Astrocyte (in vitro differentiated cells and primary cell): Measurements from ENCODE around the gene MOB3B.

ENCODE experiments used
- EZH2 ChIP-seq: IDR thresholded peaks from 2 replicates; pipeline ENCODE4 v1.6.1; 2012; ENCODE audit warnings: mild to moderate bottlenecking, low read length, inconsistent platforms; ENCODE audit not compliant: insufficient read depth
- TF ChIP-seq, protein P1 (sequence below): IDR thresholded peaks from 2 replicates; pipeline ENCODE4 v1.5.1; 2011; ENCODE audit warnings: low read depth, mild to moderate bottlenecking, inconsistent platforms, low read length, moderate library complexity; ENCODE audit not compliant: insufficient read depth

DNA sequence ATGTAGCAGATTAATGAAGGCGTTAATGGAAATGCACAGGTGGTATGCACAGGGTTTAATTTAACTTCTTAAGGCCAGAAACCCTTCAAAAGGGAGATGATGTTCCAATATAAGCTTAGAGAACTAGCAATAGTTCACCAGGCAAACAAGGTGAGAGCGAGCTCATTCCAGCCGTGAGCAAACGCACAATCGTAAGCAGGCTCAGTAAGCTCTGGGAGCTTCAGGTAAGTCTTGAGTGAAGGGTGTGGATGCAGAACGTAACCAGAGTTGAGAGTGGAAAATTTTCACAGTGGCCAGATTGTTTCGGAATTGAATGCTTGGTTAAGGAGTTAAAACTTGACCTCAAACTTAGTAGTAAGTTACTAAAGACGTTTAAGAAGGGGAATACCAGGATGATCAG is 238.3 kb downstream of the MOB3B start:
- TF ChIP-seq, protein P1, sequence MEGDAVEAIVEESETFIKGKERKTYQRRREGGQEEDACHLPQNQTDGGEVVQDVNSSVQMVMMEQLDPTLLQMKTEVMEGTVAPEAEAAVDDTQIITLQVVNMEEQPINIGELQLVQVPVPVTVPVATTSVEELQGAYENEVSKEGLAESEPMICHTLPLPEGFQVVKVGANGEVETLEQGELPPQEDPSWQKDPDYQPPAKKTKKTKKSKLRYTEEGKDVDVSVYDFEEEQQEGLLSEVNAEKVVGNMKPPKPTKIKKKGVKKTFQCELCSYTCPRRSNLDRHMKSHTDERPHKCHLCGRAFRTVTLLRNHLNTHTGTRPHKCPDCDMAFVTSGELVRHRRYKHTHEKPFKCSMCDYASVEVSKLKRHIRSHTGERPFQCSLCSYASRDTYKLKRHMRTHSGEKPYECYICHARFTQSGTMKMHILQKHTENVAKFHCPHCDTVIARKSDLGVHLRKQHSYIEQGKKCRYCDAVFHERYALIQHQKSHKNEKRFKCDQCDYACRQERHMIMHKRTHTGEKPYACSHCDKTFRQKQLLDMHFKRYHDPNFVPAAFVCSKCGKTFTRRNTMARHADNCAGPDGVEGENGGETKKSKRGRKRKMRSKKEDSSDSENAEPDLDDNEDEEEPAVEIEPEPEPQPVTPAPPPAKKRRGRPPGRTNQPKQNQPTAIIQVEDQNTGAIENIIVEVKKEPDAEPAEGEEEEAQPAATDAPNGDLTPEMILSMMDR, result no peak
- TF ChIP-seq EZH2, result no peak
